ENCODE data around the gene NPAT. TPM values are rescaled to one million over a fixed set of nuclear protein-coding genes. Genes with fewer than 3 reads are reported as not detected.

Gene NPAT
- total and polyA plus RNA-seq, 2 of the 4 experiments (the other 2 are of a cell fraction), result 3.1 to 10.6 TPM

GRCh38 chr11:108115500-108116140, 106.8 kb downstream of the NPAT start:
- ATAC-seq (ENCODE audit: low read depth), result peak; percentile 74

More at GRCh38 chr11:108115500-108116140, 106.8 kb downstream of the NPAT start:
- TF ChIP-seq CEBPB (IDR thresholded peaks at IDR 0.05; ENCODE audit: low read depth, low read length) (peak; percentile 73), USF2 (IDR thresholded peaks at IDR 0.05; ENCODE audit: low read depth, low read length) (no peak)
- ChIA-PET CTCF (no interaction called here), POLR2A (ENCODE audit: unreplicated experiment) (no interaction called here)
- intact Hi-C loops (cut with micrococcal nuclease), result no loop called here
- Histone ChIP-seq H2AK5ac (ENCODE audit: low read depth, low read length) (no peak overlapping the region; the same call in 1 of the 2 replicates), H4K5ac (ENCODE audit: low read depth, low read length) (no peak overlapping the region), H3K79me1 (ENCODE audit: low read depth in 1 of 2, low read length in 2 of 2) (no peaks in the 10 kb centered on the region), H3K4me2 (ENCODE audit: low read depth, low read length) (no peak overlapping the region), H3K23ac (ENCODE audit: low read depth, low read length) (no peak overlapping the region), H3K9ac (ENCODE audit: low read depth, low read length) (no peak overlapping the region), H4K20me1 (ENCODE audit: insufficient read depth, low read length) (no peaks in the 10 kb centered on the region), H4K91ac (ENCODE audit: insufficient read depth, low read depth, low read length) (no peak overlapping the region), H3K4ac (ENCODE audit: low read depth, low read length) (no peak overlapping the region), H3K14ac (replicated peaks; ENCODE audit: low read depth, low read length) (0 out of 2 replicates have a peak overlapping the region, but pooled peaks have one; percentile 39), H4K8ac (ENCODE audit: low read depth in 2 of 2, low read length in 2 of 2) (peak overlapping the region in 1 of 2 experiments; percentile 8; a peak in 1 of 4 replicates), H3K4me3 (ENCODE audit: insufficient read depth, low read depth, low read length) (no peak overlapping the region), H3K9me1 (ENCODE audit: insufficient read depth, low read length) (peaks cover 8% of the 10 kb centered on the region; the same call in 1 of the 2 replicates), H2BK15ac (ENCODE audit: low read depth, low read length) (no peak overlapping the region), H3K56ac (ENCODE audit: extremely low read depth, insufficient read depth, low read length) (no peak overlapping the region), H2AFZ (replicated peaks; ENCODE audit: low read length, poor library complexity) (peak overlapping the region; percentile 35), H3K36me3 (ENCODE audit: control insufficient read depth, insufficient read depth, low read length) (no peaks in the 10 kb centered on the region), H3K9me3 (ENCODE audit: control insufficient read depth, insufficient read depth, low read length) (no peaks in the 10 kb centered on the region), H2BK120ac (ENCODE audit: low read depth, low read length) (no peak overlapping the region), H3K4me1 (ENCODE audit: control insufficient read depth, insufficient read depth, low read length) (peaks cover 7% of the 10 kb centered on the region), H2BK5ac (ENCODE audit: low read depth, low read length, poor library complexity, severe bottlenecking) (no peak overlapping the region), H3K18ac (ENCODE audit: low read depth, low read length) (no peak overlapping the region), H3K27ac (ENCODE audit: insufficient read depth, low read length) (no peak overlapping the region), H2BK20ac (ENCODE audit: low read depth, low read length) (no peak overlapping the region), H3K27me3 (ENCODE audit: control insufficient read depth, insufficient read depth, low read length) (no peaks in the 10 kb centered on the region), H2AK9ac (replicated peaks; ENCODE audit: low read depth, low read length, poor library complexity) (peak overlapping the region; percentile 65)
- DNase-seq, result peak; percentile 89
- in situ Hi-C loops (cut with MboI; ENCODE audit: low sequenced_read_pairs), result loop anchor here (5.0 kb wide), 1 partner anchor 537 kb away; no protein-coding TSS in a partner anchor
- 100% methylated on average over 1 of the region's 5 CpGs; no CpG with 5 or more reads in 1 of the 2 experiments for WGBS, 2 experiments (ENCODE audit: extremely low coverage in 2 of 2, insufficient read length in 1 of 2)
- dilution Hi-C loops (cut with HindIII; ENCODE audit: low sequenced_read_pairs, unreplicated experiment), result no loop called here
- BruUV-seq (replicated peaks), result no TSS peak
